Left forelimb (tissue), 1 donor: ENCODE measurements around the gene SAG.
"Not testable (repeated sequence)": the region's sequence is repeated elsewhere in the genome, so short reads cannot be mapped to it uniquely, and the experiment has no call there.

ENCODE experiments used
- DNase-seq: peaks from one replicate; pipeline ENCODE4 v3.0.0-alpha.2; 2018; ENCODE audit warnings: low spot score

The SAG gene

GRCh38 chr2:233355916-233356315 lies 48.3 kb downstream of the SAG start:
- DNase-seq = no peak

- DNase-seq = no peak
These were observed 49.1 kb downstream of the SAG start for GRCh38 chr2:233356546-233357308.

DNA sequence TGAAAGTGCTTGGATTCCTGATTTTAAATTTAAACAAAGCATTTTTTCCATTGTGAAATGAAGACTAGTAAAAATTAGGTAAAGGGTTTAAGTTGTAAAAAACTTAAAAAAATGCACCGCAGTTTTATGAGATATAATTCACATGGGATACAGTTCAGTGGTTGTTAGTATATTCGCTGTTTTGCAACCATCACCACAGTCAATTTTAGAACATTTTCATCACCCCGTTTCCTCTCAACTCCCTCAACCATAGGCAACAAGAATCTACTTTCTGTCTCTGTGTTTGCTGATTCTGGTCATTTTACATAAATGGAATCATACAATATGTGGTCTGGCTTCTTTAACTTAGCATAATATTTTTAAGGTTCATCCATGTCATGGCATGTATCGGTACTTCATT lies 50.7 kb downstream of the SAG start:
- no peak for DNase-seq

DNA sequence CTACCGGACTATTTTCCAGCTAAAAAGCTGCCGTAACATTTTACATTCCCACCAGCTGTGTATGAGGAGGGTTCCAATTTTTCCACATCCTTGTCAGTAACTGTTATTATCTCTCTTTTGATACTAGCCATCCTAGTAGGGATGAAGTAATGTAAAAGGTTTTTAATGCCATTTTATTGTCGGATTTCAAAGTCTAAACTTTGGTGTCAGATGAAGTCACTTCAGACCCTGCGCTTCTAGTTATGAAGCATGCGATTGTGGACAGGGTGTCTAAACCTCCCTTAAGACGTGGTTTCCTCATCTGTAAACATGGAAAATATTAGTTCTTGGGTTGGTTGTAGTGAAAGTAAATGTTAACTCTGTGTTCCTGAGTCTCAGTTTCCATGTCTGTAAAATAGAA lies 51.3 kb downstream of the SAG start:
- DNase-seq = no peak

- DNase-seq = no peak
These were observed 52.2 kb downstream of the SAG start for GRCh38 chr2:233359823-233360222.

DNA sequence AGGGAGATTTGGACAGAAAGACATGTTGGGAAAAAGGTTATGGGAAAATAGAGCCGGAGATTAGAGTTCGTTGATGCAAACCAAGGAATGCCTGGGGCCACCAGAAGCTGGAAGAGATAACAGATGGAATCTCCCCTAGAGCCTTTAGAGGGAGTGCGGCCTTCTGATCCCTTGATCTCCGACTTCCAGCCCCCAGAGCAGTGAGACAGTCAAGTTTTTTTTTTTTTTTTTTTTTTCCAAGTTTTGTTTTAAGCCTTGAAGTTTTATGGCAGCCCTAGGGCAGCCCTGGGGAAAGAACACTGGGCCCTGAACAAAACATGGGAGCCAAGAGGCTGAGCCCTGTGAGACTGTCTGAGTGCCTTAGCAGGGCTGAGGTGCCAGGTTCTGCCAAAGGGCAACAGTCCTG lies 53.2 kb downstream of the SAG start:
- no peak for DNase-seq

GRCh38 chr2:233361297-233361696 lies 53.7 kb downstream of the SAG start:
- no peak for DNase-seq

GRCh38 chr2:233362742-233363141 lies 55.1 kb downstream of the SAG start:
- DNase-seq = no peak

GRCh38 chr2:233363744-233364235 lies 56.2 kb downstream of the SAG start:
- no peak for DNase-seq

- DNase-seq = no peak
These were observed 58.4 kb downstream of the SAG start for GRCh38 chr2:233365861-233366520.

DNA sequence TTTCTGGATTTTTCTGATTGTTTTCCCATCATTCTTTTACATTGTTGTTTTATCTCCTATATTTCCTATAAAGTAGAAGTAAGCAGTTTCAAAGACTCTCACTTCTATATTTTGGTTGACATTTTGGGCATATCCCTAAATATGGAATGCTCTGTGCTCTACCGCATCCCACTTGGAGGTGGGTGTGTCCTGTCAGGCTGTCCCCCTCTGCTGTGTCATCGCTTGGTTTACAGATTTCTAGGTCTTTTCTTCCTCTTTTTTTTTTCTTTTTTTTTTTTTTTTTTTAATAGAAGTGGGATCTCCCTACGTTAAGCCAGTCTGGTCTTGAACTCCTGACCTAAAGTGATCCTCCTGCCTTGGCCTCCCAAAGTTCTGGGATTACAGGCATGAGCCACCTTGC lies 60.0 kb downstream of the SAG start:
- no peak for DNase-seq

DNA sequence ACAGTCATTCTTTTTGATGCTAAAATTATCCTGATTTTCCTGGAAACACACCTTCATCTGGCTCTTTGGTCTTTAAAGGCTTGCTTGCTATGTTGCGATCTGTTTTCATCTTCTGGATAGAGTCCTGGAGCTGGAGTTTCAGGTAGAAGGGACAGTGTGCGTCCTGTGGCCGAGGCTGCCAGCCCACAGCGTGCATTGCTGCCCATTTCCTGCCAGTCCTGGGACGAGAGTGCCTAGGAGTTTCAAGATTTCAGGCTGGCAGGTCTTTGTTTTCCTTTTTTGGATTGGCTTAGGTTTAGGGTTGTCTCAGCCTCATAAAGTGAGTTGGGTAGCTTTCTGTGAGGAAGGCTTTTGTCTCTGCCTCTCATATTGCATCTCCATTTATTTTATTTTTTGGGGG lies 61.1 kb downstream of the SAG start:
- DNase-seq = no peak

GRCh38 chr2:233369462-233369861 lies 61.8 kb downstream of the SAG start:
- no peak for DNase-seq

DNA sequence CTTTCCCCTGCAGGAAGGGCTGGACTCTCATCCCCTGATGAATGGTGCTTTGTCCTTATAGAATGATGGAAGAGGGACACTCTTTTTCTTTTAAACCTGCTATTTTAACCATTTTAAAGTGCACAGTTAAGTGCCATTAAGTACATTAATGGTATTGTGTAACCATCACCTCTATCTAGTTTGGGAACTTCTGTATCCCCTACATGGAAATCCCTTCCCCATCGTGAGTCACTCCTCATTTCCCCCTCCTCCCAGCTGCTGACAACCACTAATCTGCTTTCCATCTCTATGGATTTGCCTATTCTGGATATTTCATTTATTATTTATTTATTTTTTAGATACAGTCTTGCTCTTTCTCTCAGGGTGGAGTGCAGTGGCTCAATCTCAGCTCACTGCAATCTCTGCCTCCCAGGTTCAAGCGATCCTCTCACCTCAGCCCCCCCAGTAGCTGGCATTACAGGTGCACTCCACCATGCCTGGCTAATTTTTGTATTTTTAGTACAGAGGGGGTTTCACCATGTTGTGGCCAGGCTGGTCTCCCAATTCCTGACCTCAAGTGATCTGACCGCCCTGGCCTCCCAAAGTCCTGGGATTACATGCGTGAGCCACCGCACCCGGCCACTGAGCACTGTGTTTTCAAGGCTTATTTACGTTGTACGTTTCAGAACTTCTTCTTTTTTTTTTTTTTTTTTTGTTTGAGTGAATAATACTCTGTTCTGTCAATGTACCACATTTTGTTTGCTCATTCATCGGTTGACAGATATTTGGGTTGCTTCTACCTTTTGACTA lies 62.5 kb downstream of the SAG start:
- DNase-seq = no peak

GRCh38 chr2:233371641-233372040 lies 64.0 kb downstream of the SAG start:
- DNase-seq = no peak

DNA sequence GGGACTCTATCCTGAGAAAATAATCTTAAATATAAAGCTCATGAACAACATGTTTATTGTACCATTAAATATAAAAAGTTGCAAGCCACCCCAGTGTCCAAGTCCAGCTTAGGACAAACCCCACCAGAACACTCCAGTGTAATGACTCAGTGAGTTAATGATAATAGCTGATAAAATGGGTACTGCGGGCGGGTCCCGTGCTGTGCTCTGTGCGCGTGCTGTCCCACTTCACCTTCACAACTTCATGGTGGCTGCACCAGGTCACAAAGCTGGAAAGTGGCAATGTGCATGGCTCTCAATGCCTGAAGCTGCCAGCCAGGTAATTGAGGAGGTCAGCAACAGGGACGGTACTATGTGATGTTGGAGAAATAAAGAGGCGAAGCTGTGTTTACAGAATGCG lies 65.2 kb downstream of the SAG start:
- no peak for DNase-seq

GRCh38 chr2:233373316-233373715 lies 65.7 kb downstream of the SAG start:
- DNase-seq = no peak

DNA sequence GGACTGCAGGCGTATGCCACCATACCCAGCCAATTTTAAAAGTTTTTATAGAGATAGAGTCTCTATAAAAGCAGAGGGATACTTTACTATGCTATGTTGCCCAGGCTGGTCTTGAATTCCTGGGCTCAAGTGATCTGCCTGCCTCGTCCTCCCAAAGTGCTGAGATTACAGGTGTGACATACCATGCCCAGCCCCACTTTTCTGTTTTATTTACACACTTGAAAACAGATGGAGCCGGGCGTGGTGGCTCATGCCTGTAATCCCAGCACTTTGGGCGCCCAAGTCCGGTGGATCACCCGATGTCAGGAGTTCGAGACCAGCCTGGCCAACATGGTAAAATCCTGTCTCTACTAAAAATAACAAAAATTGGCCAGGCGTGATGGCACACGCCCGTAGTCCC lies 67.2 kb downstream of the SAG start:
- DNase-seq = not testable (repeated sequence)

DNA sequence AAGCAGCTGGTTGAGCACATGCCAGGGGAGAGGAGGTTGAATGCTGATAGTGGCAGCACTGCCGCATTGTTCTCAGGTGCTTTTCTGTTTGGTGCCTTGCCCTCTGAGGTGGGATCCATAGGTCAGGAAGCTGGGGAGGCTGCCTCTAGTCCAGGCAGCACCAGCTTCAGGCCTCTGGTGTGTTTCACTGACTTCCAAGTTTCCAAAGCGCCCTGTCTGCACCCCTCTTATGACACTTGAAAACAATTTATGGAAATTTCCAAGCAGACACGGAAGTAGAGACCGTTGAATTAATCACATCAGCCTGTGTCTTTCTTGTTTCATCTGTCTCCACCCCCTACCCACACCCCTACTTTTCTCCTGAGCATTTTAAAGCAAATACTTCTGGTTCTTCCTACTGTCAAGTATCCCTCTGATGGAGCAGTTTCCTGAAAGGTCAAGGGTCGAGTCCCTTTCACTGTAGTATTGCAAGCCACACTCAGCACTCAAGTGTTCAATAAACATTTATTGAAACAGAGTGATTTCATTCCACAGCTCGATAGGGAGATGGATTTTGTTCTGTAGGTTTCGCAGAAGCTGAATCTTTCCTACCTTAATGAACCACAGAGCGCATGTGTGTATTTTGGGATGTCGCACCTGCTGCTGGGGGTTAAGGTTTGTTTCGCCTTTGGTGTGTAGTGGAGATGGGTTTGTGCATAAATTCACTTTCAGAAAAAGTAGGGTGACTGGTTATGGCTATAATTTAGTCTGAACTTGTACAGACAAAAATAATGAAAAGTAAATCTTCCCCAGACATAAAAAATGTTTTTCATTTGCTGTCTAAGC lies 68.1 kb downstream of the SAG start:
- no peak for DNase-seq

DNA sequence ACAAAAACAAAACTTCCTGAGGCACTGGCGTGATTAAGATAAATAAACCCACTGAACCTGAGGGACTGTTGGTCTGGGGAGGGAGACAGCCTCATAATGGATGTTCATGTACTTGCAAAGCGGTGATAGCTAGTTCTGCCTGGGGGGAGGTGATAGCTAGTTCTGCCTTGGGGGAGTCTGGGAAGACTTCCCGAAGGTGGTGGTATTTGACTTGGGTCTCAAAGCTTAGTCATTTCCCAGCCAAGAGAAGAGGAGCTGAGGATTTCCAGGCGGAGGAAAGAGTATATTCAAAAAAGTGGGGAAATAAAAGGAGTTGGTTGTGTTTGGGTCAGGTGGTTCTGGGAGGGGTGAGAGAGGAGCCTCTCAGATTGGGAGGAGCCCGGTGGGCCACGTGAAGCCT lies 71.4 kb downstream of the SAG start:
- no peak for DNase-seq

DNA sequence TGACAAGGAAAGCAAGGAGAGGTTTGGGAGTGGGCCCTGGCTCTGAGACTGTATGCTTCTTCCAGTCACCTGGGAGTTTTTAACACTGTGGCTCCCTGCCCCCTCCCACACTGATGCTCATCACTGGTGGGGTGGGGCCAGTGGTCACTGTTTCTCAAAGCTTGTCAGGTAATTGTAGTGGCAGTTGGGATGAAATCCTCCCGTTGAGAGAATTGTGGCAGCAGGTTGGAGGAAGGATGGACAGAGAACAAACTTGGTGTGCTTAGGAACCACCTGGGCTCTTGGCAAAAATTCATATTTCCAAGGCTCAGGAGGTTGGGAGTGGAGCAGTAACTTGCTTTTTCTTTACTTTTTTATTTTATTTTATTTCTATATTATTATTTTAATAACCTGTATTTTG lies 71.8 kb downstream of the SAG start:
- no peak for DNase-seq
